Activated T-cell treated with anti-CD3 and anti-CD28 coated beads for 48 hours (primary cell): ENCODE measurements around the gene ATP8B2.
A peak's percentile ranks its signal among the peaks of the same experiment; 100 is the strongest.
"Not testable (repeated sequence)": the region's sequence is repeated elsewhere in the genome, so short reads cannot be mapped to it uniquely, and the experiment has no call there.

Experiments used
- DNase-seq: peaks from one replicate; pipeline ENCODE4 v3.0.0-alpha.2; 2020; ENCODE audit warnings: low read depth

The ATP8B2 gene

DNA sequence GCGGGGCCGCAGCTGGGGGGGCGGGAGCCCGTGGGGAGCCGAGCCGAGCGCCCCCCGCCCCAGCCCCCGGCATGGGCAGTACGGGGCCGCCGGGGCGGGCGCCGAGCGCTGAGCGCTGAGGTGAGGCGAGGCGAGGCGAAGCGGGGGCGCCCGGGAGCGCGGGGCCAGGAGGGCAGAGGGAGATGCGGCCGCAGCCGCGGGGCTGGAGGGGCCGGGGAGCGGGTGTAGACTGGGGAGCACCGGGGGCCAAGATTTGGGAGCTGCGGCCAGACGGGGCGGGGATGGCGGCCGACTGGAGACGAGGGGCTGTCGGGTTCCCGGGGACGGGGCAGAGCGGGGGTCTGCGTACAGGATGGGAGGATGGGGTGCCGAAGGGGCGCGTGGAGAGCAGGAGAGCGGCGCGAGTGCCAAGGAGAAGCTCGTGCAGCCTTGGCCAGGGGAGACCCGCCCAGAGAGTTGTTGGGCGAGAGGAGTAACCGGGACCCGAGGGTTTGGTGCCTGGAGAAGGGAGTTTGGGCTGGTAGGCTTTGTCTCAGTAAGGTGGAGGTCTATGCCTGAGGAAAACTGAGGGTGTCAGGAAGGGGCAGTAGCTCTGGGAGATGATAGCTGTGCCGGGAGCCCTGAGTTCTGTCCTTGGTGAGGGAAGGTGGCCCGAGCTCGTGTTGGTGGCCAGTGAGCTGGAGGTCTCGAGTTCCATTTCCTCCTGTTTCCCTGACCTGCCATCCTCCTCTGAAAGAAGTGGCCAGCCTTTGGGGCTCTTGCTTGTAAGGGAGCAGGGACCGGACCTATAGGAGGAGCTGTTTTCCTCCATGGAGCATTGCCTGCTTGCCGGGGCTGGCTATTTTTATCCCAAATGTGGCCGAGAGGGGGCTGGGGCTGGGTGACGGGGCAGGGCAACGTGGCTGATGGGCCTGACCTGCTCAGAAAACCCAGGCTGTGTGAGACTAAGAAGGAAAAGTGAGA, 539 bp downstream of the ATP8B2 start:
- peak; percentile 47 for DNase-seq

GRCh38 chr1:154326546-154327465, 1.5 kb downstream of the ATP8B2 start:
- DNase-seq = no peak

DNA sequence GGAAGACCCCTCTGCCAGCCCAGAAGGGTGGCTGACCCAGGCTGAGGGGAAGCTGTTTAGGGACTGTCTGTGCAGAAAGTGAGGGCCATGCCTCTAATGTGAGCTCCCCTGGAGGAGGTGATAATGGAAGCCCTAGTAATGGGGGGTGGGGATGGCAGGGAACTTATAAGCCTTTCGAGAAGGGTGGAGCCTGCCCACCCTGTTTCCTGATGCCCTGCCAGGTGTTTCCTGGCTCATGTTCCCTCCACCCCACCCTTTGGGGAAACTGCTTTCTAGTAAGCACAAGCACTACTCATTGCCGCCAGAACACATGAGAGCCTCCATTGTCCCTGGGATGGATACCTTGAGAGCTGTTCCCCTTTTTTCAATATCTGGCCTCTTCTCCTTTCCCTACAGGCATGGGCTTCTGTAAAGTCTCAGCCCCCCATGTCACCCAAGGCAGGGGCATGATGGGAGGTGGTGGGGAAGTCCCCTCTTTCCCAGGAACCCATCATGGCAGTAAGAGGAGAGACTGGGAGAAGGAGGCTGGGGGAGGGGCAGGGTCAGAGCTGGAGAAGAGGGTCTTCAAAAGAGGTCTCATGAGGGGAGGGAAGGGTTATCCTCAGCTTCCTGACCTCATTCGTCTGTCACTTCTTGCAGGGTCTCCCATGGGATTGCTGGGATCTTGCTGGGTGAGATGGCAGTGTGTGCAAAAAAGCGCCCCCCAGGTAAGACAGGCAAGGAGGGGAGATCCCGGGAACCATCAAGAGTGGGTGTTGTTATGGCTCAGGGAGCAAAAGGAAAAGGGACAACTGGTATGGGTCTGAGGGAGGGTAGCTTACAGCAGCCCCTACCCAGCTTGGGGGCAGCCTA, 2.4 kb downstream of the ATP8B2 start:
- DNase-seq = no peak

GRCh38 chr1:154328318-154329151, 3.2 kb downstream of the ATP8B2 start:
- DNase-seq = peak; percentile 84

- DNase-seq = no peak
These were observed 3.8 kb downstream of the ATP8B2 start for GRCh38 chr1:154329152-154329521.

DNA sequence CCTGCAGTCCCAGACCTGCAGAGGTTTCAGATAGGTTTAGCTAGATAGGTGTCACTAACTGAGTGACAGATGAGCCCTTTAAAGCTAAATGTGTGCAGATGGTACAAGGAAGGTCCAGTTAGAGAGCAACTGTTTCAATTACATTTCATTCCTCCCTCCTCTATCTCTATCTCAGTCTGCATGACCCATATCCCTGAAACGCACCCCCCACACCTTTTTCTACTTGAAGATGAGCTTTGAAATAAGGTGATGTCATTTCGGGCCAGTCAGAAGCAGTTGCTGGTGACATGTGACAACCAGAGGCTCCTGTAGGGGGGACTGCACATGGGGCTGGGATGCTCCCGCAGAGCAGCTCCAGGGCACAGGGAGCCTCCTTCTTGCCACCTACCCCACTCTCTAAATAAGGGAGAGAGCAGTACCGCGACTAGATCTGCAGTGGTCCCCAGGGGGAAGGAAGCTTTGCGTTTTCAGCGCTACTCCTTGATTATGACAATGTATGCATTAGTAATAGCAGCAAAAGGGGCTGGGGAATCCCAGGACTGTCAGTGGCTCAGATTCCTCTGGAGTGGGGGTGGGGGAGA, 4.3 kb downstream of the ATP8B2 start:
- DNase-seq = no peak

GRCh38 chr1:154330669-154331068, 5.3 kb downstream of the ATP8B2 start:
- DNase-seq = no peak

- no peak for DNase-seq
These were observed 9.0 kb downstream of the ATP8B2 start for GRCh38 chr1:154334079-154335024.

- peak; percentile 87 for DNase-seq
These were observed 9.8 kb downstream of the ATP8B2 start for GRCh38 chr1:154335025-154335714.

DNA sequence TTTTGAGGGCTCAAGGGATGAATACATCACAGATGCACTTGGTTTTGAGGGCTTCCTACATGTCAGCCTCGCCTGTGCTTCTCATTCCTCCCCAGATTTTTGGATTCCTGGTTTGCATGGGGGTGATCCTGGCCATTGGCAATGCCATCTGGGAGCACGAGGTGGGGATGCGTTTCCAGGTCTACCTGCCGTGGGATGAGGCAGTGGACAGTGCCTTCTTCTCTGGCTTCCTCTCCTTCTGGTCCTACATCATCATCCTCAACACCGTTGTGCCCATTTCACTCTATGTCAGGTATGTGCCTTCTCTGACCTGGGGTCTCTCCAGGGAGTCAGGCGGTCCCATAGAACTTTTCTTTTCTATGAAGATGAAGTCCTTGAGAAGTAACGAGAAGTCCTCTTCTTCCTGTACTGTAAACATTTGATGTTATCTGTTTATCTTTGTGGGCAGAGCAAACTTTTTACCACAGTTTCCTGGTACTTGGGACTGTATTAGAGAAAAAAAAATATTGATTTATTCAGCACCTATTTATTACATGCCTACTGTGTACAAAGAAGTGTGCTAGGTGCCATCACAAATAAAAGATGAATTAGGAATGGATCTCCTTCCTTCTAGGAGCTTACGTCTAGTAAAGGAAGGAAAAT, 12.0 kb downstream of the ATP8B2 start:
- no peak for DNase-seq

DNA sequence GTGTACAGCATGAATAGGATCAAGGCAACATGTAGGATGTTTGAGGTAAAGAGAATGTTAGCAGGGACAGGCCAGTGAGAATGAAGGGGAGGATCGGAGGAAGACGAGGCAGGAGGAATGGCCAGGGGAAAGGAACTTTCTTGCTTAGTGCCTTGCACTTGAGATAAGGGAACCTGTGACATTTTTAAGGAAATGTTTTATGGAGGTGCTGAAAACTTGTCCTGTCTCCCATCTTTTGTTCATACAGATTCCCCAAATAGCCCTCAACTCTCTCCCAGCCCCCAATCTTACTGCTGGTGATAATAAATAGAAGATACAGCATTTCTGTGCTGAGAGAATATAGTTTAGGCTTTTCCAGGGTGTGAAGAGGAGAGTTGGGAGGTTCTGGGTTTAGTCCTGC, 13.6 kb downstream of the ATP8B2 start:
- DNase-seq = no peak

DNA sequence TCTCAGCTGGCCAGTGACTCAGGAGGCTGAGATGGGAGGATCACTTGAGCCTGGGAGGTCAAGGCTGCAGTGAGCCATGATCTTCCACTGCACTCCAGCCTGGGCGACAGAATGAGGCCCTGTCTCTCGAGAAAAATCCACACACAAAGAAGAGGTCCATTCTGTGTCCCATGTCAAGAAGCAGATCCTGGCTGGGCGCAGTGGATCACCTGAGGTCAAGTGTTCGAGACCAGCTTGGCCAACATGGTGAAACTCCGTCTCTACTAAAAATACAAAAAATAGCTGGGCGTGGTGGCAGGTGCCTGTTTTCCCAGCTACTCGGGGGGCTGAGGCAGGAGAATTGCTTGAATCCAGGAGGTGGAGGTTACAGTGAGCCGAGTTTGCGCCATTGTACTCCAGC, 16.0 kb downstream of the ATP8B2 start:
- not testable (repeated sequence) for DNase-seq

- no peak for DNase-seq
These were observed 16.8 kb downstream of the ATP8B2 start for GRCh38 chr1:154342132-154342531.

DNA sequence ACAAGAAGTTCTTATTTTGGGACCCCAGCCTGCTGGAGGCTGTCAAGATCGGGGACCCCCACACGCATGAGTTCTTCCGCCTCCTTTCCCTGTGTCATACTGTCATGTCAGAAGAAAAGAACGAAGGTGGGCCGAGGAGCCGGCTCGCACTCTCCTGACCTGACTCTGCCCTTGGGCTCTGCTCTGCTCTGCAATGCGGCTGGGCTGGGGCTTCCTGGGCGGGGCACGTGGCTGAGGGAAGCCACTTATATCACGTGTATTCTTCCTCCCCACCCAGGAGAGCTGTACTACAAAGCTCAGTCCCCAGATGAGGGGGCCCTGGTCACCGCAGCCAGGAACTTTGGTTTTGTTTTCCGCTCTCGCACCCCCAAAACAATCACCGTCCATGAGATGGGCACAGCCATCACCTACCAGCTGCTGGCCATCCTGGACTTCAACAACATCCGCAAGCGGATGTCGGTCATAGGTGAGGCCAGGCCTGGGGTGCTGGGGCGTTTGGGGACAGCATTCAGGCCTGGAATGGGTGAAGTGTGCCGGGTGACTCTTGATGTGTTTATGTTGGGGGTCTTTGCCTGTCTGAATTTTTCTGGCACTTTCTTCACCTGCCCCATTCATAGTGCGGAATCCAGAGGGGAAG, 17.6 kb downstream of the ATP8B2 start:
- peak; percentile 58 for DNase-seq

GRCh38 chr1:154344977-154345837, 19.9 kb downstream of the ATP8B2 start:
- DNase-seq = peak; percentile 69

DNA sequence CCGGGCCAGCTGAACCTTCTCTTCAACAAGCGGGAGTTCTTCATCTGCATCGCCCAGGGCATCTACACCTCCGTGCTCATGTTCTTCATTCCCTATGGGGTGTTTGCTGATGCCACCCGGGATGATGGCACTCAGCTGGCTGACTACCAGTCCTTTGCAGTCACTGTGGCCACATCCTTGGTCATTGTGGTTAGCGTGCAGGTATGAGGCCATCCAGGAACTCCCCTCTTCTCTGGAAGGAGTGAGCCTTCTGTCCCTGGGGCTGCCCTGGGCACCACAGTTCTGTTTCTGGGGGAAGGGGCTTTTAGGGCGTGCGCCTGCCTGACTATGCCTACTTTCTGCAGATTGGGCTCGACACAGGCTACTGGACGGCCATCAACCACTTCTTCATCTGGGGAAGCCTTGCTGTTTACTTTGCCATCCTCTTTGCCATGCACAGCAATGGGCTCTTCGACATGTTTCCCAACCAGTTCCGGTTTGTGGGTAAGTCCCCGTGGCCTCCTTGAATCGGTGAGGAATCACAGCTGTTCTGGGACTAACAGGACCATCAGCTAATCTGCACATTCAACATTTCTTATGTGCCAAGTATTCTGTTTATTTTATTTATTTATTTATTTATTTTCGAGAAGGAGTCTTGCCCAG, 21.1 kb downstream of the ATP8B2 start:
- DNase-seq = no peak
